GM18505 (cell line): ENCODE measurements around the gene MMP25.
"Not testable (repeated sequence)": the region's sequence is repeated elsewhere in the genome, so short reads cannot be mapped to it uniquely, and the experiment has no call there.

Experiments
- ATAC-seq: cut with Tn5 transposase; IDR thresholded peaks from one replicate; pipeline ENCODE4 v1.9.1; 2021; ENCODE audit not compliant: unreplicated experiment
- POLR2A ChIP-seq: IDR thresholded peaks from 4 replicates; pipeline ENCODE4 v1.6.1; 2011; ENCODE audit warnings: borderline replicate concordance; ENCODE audit not compliant: insufficient read depth, insufficient read length; ENCODE audit errors: extremely low read depth

Gene MMP25

DNA sequence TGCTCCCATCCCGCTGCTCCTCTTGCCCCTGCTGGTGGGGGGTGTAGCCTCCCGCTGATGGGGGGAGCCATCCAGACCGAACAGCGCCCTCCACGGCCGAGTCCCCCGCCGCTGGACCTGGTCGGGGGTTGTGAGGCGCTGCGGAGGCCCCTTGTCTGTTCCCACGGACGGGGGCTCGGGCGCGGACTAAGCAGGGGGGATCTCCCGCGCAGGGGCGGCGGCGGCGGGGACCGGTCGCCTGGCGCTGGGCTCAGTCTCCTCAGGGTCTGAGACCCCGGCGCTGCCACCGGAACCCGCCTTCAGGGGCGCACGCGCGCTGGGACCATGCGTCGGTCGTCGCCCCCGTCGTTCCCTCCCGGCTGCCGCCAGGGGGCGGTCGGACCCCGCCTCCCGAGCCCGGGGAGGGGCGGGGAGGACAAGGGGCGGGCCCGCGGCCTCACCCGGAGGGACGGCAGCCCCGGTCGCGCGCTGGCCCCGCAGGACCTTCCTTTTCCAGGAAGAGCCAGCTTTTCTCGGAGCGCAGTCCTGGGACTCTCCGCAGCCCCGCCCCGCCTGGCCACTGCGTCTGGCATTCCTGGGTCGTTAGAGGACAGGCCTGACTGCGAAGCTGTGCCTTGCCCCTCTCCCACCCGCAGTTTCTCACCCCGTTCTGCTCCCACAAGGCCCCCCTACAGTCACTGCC is 12.8 kb downstream of the MMP25 start:
- peak; percentile 75 for ATAC-seq
- peak; percentile 62 for TF ChIP-seq POLR2A

DNA sequence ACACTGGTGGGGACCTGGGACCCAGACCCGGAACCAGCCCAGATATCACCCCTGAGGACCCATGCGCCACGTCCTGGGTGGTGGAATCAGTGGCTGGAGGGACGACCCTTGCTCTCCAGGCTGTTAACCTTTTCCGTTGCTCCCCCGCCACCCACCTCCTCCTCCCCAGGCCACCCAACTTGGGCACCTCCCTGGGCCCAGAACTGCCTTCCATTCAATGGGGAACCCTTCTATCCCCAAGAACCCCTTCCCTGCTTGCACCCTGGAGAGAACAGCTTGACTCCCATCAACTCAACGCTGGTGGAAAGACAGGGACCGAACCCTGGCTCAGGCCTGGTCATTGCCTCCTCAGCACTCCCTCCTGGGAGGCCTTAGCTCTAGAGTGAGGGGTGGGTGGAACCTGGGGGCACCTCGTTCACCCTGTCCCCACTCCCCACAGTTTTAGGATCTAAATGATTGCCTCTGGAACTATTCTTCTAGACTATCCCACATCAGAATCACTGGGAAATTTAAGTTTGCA is 13.4 kb downstream of the MMP25 start:
- no peak for TF ChIP-seq POLR2A
- ATAC-seq = no peak

DNA sequence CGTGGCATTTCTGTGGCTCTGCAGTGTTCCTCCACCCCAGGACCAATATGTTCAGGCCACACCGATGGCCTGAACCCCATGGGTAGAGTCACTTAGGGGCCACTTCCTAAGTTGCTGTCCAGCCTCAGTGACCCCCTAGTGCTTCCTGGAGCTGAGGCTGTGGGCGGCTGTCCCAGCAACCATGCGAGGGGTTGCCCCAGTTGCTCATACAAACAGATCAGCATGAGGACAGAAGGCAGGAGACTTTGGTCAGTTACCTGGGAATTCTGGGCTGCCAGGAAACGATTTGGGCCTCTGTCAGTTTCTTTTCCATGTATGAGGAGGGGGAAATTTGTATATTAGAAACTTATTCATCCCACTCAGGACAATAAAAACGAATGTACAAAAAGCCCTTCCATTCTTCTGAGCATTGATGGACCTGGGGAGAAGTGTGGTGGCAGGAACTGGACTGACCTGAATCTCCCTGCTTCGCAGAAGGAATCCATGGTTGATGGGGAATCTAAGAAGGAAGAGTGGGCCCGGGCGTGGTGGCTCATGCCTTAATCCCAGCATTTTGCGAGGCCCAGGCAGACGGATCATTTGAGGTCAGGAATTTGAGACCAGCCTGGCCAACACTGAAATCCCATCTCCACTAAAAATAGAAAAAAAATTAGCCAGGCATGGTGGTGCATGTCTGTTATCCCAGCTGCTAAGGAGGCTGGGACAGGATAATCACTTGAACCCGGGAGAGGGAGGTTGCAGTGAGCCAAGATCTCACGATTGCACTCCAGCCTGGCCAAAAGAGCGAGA is 14.2 kb downstream of the MMP25 start:
- no peak for ATAC-seq
- no peak for TF ChIP-seq POLR2A

DNA sequence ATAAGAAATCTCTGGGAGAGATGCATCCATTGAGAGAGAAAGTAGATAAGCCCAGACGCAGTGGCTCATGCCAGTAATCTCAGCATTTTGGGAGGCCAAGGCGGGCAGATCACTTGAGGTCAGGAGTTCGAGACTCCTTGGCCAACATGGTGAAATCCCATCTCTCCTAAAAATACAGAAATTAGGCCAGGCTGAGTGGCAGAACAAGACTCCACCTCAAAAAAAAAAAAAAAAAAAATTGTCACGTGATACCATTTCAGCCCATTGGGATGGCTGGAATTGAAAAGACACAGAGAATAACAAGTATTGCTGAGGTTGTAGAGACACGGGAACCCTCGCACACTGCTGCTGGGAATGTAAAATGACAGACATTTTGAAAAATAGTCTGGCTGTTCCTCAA is 16.2 kb downstream of the MMP25 start:
- ATAC-seq = no peak
- TF ChIP-seq POLR2A = no peak

DNA sequence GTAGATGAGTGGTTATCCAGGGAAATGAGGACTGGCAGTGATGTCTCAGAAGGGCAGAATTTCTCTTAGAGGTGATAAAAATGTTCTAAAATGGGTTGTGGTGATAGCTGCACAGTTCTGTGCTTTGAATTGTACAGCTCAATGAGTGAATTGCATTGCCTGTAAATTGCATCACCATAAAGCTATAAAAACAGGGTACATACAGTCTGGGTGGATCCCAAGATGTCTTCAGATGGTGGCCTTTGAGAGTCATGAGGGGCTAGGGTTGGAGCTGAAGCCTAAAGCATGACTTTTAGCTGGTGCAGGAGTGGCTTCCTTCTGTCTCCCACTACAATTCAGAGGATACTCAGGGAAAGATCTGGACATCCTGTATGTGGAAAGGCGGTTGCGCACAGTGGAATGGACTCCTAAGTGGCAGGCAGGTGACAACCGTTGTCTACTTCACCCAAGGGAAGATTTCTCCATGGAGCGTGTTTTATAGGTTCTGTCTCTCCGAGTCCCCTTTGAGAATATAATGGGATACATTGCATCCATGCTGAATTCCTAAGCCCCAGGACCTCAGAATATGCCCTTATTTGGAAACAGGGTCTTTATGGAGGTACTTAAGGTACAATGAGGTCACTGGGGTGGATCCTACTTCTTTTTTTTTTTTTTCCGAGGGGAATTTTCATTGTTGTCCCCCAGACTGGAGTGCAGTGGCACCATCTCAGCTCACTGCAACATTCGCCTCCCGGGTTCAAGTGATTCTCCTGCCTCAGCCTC is 17.4 kb downstream of the MMP25 start:
- no peak for TF ChIP-seq POLR2A
- no peak for ATAC-seq

DNA sequence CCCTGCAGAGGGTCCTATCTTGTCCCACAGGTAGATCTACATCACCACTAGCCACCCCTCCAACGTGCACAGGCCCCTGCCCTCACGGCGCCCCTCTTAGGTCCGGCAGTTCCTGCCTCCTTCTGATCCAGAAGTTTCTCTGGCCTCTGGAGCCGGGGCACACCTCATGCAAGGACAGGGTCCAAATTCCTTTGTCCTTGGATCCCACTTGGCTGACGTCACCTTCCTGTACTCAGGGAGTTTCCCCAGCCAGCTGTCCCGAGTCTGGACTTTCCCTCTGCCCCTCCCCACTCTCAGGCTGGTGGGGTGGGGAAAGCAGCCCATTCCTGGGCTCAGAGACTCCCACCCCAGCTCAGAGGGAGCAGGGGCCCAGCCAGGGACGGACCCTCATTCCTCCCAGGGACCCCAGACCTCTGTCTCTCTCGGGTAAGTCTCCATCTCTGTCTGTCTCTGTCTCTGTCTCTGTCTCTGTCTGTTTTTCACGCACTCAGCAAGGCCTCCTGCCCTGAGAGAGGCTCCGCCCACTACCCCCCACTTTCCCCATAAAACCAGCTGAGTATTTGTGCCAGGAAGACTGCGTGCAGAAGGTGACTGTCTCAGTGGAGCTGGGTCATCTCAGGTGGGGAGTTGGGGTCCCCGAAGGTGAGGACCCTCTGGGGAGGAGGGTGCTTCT is 18.8 kb downstream of the MMP25 start, which contains the start of gene IL32:
Gene IL32 (plus strand): TSS at position 572 of the 673 bp plus-strand sequence. CDS start 172 bp downstream, outside the sequence.
- no peak for TF ChIP-seq POLR2A
- ATAC-seq = no peak

DNA sequence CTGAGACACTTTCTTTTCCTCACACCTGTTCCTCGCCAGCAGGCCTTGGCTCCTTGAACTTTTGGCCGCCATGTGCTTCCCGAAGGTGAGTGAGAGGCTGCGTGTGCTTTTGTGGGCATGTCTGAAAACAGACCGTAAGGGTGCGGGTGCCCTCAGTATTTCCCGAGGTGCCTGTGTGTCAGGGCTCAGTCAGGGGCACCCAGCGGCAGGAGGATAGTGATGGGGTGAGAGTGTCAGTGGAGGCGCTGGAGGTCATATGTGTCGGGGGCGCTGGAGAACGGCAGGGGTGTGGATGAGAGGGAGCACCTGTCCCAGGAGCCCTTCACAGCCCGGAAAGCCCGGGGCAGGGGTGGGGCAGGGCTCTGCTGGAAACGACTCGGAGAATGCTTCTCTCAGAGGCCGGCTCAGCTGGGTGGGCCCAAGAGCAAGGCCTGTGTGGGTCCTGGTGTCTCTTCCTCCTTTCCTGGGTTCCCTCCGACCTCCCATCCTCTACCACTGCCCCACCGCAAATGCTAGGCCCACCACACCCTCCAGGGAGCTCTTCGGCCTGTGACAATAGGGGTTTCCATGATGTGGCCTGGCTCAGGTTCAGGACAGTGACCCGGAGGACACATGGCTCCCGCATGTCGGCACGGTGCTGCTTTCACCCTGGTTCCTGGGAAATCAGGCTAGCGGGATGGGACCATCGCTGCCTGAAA is 19.5 kb downstream of the MMP25 start:
- no peak for ATAC-seq
- TF ChIP-seq POLR2A = no peak

DNA sequence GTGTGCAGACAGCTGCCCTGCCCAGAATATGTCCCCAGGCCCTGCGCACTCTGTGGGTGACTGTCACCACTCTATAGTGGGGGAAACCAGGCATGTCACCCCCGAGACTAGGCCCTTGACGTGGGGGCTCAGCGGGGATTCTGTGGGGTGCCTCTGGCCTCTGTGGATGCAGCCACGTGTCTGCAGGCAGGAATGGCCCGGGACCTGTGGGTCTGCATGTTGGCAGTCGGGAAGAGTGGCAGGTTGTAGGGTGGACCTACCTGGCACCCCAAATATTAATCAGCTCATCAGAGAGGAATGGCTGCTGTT is 20.0 kb downstream of the MMP25 start:
- ATAC-seq = no peak
- no peak for TF ChIP-seq POLR2A

DNA sequence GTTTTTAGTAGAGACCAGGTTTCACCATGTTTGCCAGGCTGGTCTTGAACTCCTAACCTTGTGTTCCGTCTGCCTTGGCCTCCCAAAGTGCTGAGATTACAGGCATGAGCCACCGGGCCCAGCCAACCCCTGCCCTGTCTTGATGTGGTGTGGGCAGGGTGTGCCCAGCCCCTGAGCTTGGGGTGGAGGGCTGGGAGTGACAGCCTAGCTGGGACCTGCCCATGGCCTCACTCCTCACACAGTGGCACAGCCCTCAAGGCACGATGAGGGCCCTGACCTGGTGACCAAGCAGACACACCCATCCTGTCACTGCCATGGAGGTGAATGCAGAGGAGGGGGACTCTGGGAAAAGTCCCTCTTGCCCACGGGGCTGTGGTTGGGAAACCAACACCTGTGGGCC is 22.1 kb downstream of the MMP25 start:
- TF ChIP-seq POLR2A = no peak
- ATAC-seq = no peak

DNA sequence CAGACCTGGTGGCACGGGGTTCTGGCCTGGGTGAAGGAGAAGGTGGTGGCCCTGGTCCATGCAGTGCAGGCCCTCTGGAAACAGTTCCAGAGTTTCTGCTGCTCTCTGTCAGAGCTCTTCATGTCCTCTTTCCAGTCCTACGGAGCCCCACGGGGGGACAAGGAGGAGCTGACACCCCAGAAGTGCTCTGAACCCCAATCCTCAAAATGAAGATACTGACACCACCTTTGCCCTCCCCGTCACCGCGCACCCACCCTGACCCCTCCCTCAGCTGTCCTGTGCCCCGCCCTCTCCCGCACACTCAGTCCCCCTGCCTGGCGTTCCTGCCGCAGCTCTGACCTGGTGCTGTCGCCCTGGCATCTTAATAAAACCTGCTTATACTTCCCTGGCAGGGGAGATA is 22.8 kb downstream of the MMP25 start:
- ATAC-seq = not testable (repeated sequence)

DNA sequence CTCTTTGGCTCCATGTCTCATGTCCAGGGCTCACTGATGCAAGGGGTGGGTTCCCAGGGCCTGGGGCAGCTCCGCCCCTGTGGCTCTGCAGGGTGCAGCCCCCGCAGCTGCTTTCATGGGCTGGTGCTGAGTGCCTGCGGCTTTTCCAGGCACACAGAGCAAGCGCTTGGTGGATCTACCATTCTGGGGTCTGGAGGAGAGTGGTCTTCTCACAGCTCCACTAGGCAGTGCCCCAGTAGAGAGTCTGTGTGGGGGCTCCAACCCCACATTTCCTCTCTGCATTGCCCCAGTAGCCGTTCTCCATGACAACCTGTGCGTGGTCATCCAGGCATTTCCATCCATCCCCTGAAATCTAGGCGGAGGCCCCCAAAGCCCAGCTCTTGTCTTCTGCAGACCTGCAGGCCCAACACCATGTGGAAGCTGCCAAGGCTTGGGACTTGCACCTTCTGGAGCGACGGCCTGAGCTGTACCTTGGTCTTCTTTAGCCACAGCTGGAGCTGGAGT is 24.3 kb downstream of the MMP25 start:
- TF ChIP-seq POLR2A = no peak

DNA sequence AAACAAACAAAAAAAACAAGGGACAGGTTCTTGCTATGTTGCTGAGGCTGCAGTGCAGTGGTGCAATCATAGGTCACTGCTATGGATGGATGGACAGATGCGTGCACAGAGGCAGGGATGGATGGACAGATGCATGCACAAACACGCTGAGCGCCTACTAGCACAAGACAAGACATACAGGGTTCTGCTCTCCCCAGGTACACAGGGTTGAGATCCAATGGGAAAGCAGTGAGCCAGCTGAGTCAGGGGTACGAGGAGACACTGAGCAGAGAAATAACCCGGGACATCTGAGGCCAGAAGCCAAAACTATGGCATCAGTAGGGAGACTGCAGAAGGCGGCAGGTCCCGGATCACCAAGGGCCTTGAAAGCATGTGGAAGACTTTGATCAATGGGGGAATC is 25.3 kb downstream of the MMP25 start:
- ATAC-seq = no peak
- no peak for TF ChIP-seq POLR2A

More for the DNA sequence above, 24.3 kb downstream of the MMP25 start:
- no peak for ATAC-seq

DNA sequence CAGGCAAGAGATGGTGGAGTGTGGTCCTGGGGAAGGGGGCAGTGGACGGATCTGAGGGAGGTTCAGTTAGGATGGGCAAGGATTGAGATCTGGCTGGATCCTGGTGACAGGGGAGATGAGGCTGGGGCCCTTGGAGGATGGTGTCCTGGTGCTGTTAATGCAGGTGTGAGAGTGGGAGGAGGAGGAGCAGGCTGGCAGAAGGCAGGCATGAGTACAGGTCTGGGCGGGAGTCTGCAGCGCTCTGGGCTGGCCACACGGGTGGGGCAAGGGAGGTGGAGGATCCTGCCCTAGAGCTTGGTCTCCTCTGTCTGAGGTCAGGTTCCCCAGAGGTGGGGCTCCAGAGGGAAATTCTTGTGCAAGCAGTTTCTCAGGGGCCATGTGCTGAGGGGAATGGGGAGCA is 25.8 kb downstream of the MMP25 start:
- not testable (repeated sequence) for ATAC-seq

DNA sequence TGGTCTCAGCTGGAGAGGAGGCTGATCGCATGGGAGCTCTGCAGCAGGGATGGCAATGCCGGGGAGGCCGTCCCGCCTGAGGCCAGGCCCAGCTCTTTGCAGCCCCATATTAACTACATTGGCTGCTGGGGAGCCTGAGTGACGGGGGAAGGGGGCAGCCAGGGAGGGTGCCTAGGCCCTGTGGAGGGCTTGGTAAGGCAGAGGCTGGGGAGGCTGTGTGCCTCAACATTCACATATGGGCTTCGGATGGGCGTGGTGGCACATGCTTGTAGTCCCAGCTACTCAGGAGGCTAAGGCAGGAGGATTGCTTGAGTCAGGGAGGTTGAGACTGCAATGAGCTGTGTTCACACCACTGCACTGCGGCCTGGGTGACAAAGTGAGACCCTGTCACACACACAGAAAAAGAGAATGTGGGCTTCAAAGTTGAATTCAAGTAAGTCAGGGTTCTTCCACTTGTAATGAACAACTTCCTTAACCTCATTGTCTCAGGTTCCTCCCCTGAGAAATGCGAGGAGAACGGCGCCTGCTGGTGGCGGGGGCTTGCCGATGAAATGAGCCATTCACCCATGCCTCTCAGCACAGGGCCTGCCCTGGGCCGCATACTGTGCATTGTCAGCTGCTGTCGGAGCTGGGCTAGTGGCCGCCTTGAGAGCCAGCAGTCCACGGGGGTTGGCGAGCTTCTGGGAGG is 26.4 kb downstream of the MMP25 start:
- ATAC-seq = not testable (repeated sequence)
